ENCODE results near the gene ZNF548.

Gene ZNF548

DNA sequence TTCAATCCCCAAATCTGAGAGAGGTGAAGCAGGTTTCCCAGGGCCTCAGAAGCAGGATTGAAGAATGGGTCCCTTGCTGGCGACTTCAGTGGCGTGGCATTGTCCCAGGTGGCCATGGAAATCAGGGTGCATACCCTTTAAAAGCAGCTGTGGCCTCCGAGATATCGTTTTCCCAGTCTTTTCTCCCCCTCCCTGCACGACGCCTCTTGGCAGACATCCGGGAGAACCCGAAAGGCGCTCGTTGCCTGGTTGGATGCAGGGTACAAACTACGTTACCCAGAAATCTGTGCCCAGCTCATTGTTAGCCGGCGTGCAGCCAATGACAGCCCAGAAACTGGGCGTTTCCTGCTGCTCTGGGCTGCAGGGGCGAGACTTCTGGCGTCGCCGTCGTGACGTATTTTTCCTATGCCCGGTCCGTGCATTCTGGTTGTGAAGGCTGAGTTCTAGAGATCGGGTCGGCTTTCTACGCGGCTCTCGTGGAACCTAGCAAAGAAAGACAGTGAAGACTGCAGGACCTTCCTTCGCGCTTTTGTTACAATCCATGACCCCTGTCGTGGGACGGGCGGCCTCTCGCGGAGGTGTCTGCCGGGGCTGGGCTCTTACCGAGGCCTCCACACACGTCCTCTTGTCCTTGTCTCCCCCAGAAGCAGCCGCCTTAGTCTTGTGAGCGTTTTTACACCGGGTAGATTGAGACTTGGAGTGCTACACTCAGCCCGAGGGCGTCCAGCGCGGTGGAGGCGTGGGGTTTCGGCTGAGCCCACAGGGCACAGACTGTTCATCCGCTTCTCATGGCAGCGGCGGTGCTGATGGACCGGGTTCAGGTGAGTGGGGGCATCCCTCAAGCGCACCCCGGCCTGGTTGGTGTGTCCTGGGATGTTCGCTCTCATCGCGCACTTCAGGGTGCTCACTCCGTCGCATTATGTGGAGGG, 38.5 kb upstream of the ZNF548 start, which contains the start of gene ZNF304:
ZNF304 (plus strand) TSS at position 395 of the 929 bp plus-strand sequence; CDS start at position 789, 394 bp downstream.
- no peaks in the 10 kb centered on the region for H3K79me2 ChIP-seq (ENCODE audit: control insufficient read depth, low read length)
- H3K27me3 ChIP-seq (ENCODE audit: control insufficient read depth, low read length) = no peaks in the 10 kb centered on the region
- no peaks in the 10 kb centered on the region for H4K20me1 ChIP-seq (ENCODE audit: control insufficient read depth, insufficient read depth, low read depth, low read length)
- no peaks in the 10 kb centered on the region for H3F3A ChIP-seq (ENCODE audit: control insufficient read depth, insufficient read depth)
- H3K4me2 ChIP-seq (ENCODE audit: low read length) = peak within 1 kb of the TSS; percentile 60
- H3K9me2 ChIP-seq (replicated peaks; ENCODE audit: control insufficient read depth, low read length) = no peaks in the 10 kb centered on the region
- no peak within 1 kb of the TSS for H3K27ac ChIP-seq (ENCODE audit: low read depth, low read length)
- H3K9me3 ChIP-seq (ENCODE audit: control insufficient read depth, insufficient read depth, low read length) = peaks cover 35% of the 10 kb centered on the region
- peaks cover 4% of the 10 kb centered on the region; the same call in 1 of the 2 replicates for H3K4me1 ChIP-seq (ENCODE audit: control insufficient read depth, low read length)
- TF ChIP-seq CTCF (IDR thresholded peaks at IDR 0.05; ENCODE audit: low read depth, low read length, poor library complexity, severe bottlenecking) (no peak), EZH2phosphoT487 (IDR thresholded peaks at IDR 0.05; ENCODE audit: borderline replicate concordance, low read length) (no peak)
- peak within 1 kb of the TSS; percentile 68 for H3K4me3 ChIP-seq (ENCODE audit: low read length)
- H3K36me3 ChIP-seq (ENCODE audit: control insufficient read depth, low read length) = no peaks in the 10 kb centered on the region

GRCh38 chr19:57351867-57352266, 37.8 kb upstream of the ZNF548 start:
- peak overlapping the region; percentile 68 for H3K4me3 ChIP-seq (ENCODE audit: low read length)

GRCh38 chr19:57355916-57356315, 33.7 kb upstream of the ZNF548 start:
- no peaks in the 10 kb centered on the region for H3K9me2 ChIP-seq (replicated peaks; ENCODE audit: control insufficient read depth, low read length)
- H3K36me3 ChIP-seq (ENCODE audit: control insufficient read depth, low read length) = no peaks in the 10 kb centered on the region
- H4K20me1 ChIP-seq (ENCODE audit: control insufficient read depth, insufficient read depth, low read depth, low read length) = no peaks in the 10 kb centered on the region
- H3K27me3 ChIP-seq (ENCODE audit: control insufficient read depth, low read length) = no peaks in the 10 kb centered on the region
- H3K79me2 ChIP-seq (ENCODE audit: control insufficient read depth, low read length) = no peaks in the 10 kb centered on the region
- peaks cover 53% of the 10 kb centered on the region for H3K9me3 ChIP-seq (ENCODE audit: control insufficient read depth, insufficient read depth, low read length)
- TF ChIP-seq CTCF (IDR thresholded peaks at IDR 0.05; ENCODE audit: low read depth, low read length, poor library complexity, severe bottlenecking) (no peak), EZH2phosphoT487 (IDR thresholded peaks at IDR 0.05; ENCODE audit: borderline replicate concordance, low read length) (no peak)
- H3K4me3 ChIP-seq (ENCODE audit: low read length) = no peak overlapping the region
- H3K4me1 ChIP-seq (ENCODE audit: control insufficient read depth, low read length) = peaks cover 4% of the 10 kb centered on the region; the same call in 1 of the 2 replicates
- no peak overlapping the region for H3K27ac ChIP-seq (ENCODE audit: low read depth, low read length)
- no peaks in the 10 kb centered on the region for H3F3A ChIP-seq (ENCODE audit: control insufficient read depth, insufficient read depth)
- H3K4me2 ChIP-seq (ENCODE audit: low read length) = no peak overlapping the region

More at GRCh38 chr19:57351867-57352266, 37.8 kb upstream of the ZNF548 start:
- Histone ChIP-seq H4K20me1 (ENCODE audit: control insufficient read depth, insufficient read depth, low read depth, low read length) (no peaks in the 10 kb centered on the region), H3K36me3 (ENCODE audit: control insufficient read depth, low read length) (no peaks in the 10 kb centered on the region), H3F3A (ENCODE audit: control insufficient read depth, insufficient read depth) (no peaks in the 10 kb centered on the region), H3K9me3 (ENCODE audit: control insufficient read depth, insufficient read depth, low read length) (peaks cover 41% of the 10 kb centered on the region), H3K27me3 (ENCODE audit: control insufficient read depth, low read length) (no peaks in the 10 kb centered on the region), H3K27ac (ENCODE audit: low read depth, low read length) (no peak overlapping the region), H3K9me2 (replicated peaks; ENCODE audit: control insufficient read depth, low read length) (no peaks in the 10 kb centered on the region), H3K79me2 (ENCODE audit: control insufficient read depth, low read length) (no peaks in the 10 kb centered on the region), H3K4me1 (ENCODE audit: control insufficient read depth, low read length) (peaks cover 4% of the 10 kb centered on the region; the same call in 1 of the 2 replicates), H3K4me2 (ENCODE audit: low read length) (peak overlapping the region; percentile 60)
- no peak for TF ChIP-seq CTCF (IDR thresholded peaks at IDR 0.05; ENCODE audit: low read depth, low read length, poor library complexity, severe bottlenecking)
- no peak for TF ChIP-seq EZH2phosphoT487 (IDR thresholded peaks at IDR 0.05; ENCODE audit: borderline replicate concordance, low read length)

Data from DOHH2 (cell line).